A549 (cell line): ENCODE measurements around the gene TNC. TPM values are rescaled to one million over a fixed set of nuclear protein-coding genes. Genes with fewer than 3 reads are reported as not detected.

Experiments used
- ATAC-seq, 2 experiments: fragments of 200-7000 bp in 1 of 2; fragments of >200 bp in 1 of 2; cut with Nextera tagmentation in 1 of 2; cut with Tn5 transposase in 1 of 2; 3 replicates each; pipeline versions ENCODE4 v1.8.0 to v1.9.1; 2018 to 2020; ENCODE audit warnings: mild to moderate bottlenecking in 1 of 2, moderate library complexity in 1 of 2
- CTCF ChIA-PET: fragments of 300-600 bp; sonication (Branson Sonifier 250); formaldehyde crosslinking; extraction: SDS; loops from one replicate; lab custom pipeline; 2021; ENCODE audit warnings: antibody characterized with exemption, inconsistent platforms; lab: Yijun Ruan, JAX
- POLR2A ChIA-PET: fragments of 350-600 bp; formaldehyde crosslinking; extraction: SDS; loops from one replicate; lab custom pipeline; 2021; ENCODE audit warnings: antibody characterized with exemption, inconsistent platforms; lab: Yijun Ruan, JAX
- DNase-seq, 2 experiments: peaks; one replicate each; pipeline versions ENCODE4 v3.0.0 to v3.0.0-alpha.2; 2011 to 2016; ENCODE audit warnings: low read depth in 1 of 2, low spot score in 1 of 2
- FAIRE-seq: peaks from 2 replicates; lab custom pipeline; 2011; peaks lifted over from hg19 to GRCh38; lab: Jason Lieb, UNC
- H3K27ac ChIP-seq, 2 experiments: fragments of >200 bp; sonication (Bioruptor Twin); formaldehyde crosslinking; 3 replicates each; pipeline ENCODE4 v1.5.1; 2016 to 2017
- H3K4me1 ChIP-seq: fragments of >200 bp; sonication (Bioruptor Twin); formaldehyde crosslinking; 3 replicates; pipeline ENCODE4 v1.6.1; 2016
- H3K4me2 ChIP-seq: fragments of >200 bp; sonication (Bioruptor Twin); formaldehyde crosslinking; 3 replicates; pipeline ENCODE4 v1.6.1; 2016
- H3K4me3 ChIP-seq: fragments of >200 bp; sonication (Bioruptor Twin); formaldehyde crosslinking; 3 replicates; pipeline ENCODE4 v1.5.1; 2016
- H3K9me3 ChIP-seq: fragments of >200 bp; sonication (Bioruptor Twin); formaldehyde crosslinking; 3 replicates; pipeline ENCODE4 v1.6.1; 2016
- CBX2 ChIP-seq: fragments of 200-600 bp; sonication (generic); IDR thresholded peaks from 2 replicates; pipeline ENCODE4 v1.6.1; 2016; ENCODE audit warnings: low read depth, mild to moderate bottlenecking, borderline replicate concordance
- CBX8 ChIP-seq: fragments of 200-600 bp; sonication (generic); IDR thresholded peaks from 2 replicates; pipeline ENCODE4 v1.6.1; 2016
- CHD4 ChIP-seq: fragments of 200-600 bp; sonication (generic); IDR thresholded peaks from 2 replicates; pipeline ENCODE4 v1.6.1; 2016; ENCODE audit warnings: antibody characterized with exemption, mild to moderate bottlenecking, borderline replicate concordance
- EHF ChIP-seq: fragments of 250-450 bp; sonication (Bioruptor Pico); IDR thresholded peaks from 2 replicates; pipeline ENCODE4 v1.5.0; 2020; ENCODE audit warnings: mild to moderate bottlenecking
- FOSB ChIP-seq: fragments of 250-450 bp; sonication (Bioruptor Pico); IDR thresholded peaks from 2 replicates; pipeline ENCODE4 v1.5.0; 2020; ENCODE audit warnings: mild to moderate bottlenecking, moderate library complexity
- FOSL2 ChIP-seq, 2 experiments: fragments of 450-650 bp in 1 of 2; fragments of >200 bp in 1 of 2; sonication (Bioruptor Twin) in 1 of 2; formaldehyde crosslinking; IDR thresholded peaks; 2 replicates each; pipeline versions ENCODE4 v1.5.0 to v1.6.1; 2016 to 2020; ENCODE audit warnings: mild to moderate bottlenecking in 1 of 2, moderate library complexity in 1 of 2
- FOXS1 ChIP-seq: fragments of 250-450 bp; sonication (Bioruptor Pico); IDR thresholded peaks from 2 replicates; pipeline ENCODE4 v1.5.0; 2020; ENCODE audit warnings: mild to moderate bottlenecking, moderate library complexity
- HES2 ChIP-seq: fragments of >200 bp; sonication (Bioruptor Twin); formaldehyde crosslinking; IDR thresholded peaks from 2 replicates; pipeline ENCODE4 v1.6.1; 2016
- HOXA7 ChIP-seq: fragments of 250-450 bp; sonication (Bioruptor Pico); IDR thresholded peaks from 2 replicates; pipeline ENCODE4 v1.5.0; 2020; ENCODE audit warnings: mild to moderate bottlenecking, moderate library complexity
- HOXB5 ChIP-seq: fragments of 250-450 bp; sonication (Bioruptor Pico); IDR thresholded peaks from 2 replicates; pipeline ENCODE4 v1.5.0; 2020; ENCODE audit warnings: mild to moderate bottlenecking, moderate library complexity
- JUNB ChIP-seq: fragments of >200 bp; sonication (Bioruptor Twin); formaldehyde crosslinking; IDR thresholded peaks from 2 replicates; pipeline ENCODE4 v1.6.1; 2016
- MAX ChIP-seq: IDR thresholded peaks from 2 replicates; pipeline ENCODE4 v1.6.1; 2012
- MAZ ChIP-seq: fragments of 150-350 bp; IDR thresholded peaks from 2 replicates; pipeline ENCODE4 v1.6.1; 2014; ENCODE audit warnings: antibody characterized with exemption, low read depth, low read length, borderline replicate concordance
- NFE2L2 ChIP-seq: fragments of 150-350 bp; conservative IDR thresholded peaks from 2 replicates; pipeline ENCODE4 v1.6.1; 2014; ENCODE audit warnings: low read length
- NR3C1 ChIP-seq: fragments of >200 bp; sonication (Bioruptor Twin); formaldehyde crosslinking; IDR thresholded peaks from 3 replicates; pipeline ENCODE4 v1.6.1; 2017
- POLR2AphosphoS2 ChIP-seq: conservative IDR thresholded peaks from 2 replicates; pipeline ENCODE4 v1.6.1; 2012; ENCODE audit warnings: low read length, improper control_type of control experiment, inconsistent platforms
- RAD21 ChIP-seq, 2 experiments: fragments of >200 bp in 1 of 2; sonication (Bioruptor Twin) in 1 of 2; formaldehyde crosslinking in 1 of 2; IDR thresholded peaks in 1 of 2; conservative IDR thresholded peaks in 1 of 2; 2 replicates in 1 of 2; 3 replicates in 1 of 2; pipeline ENCODE4 v1.6.1; 2012 to 2018; ENCODE audit warnings: inconsistent platforms in 1 of 2
- RCOR1 ChIP-seq: fragments of 150-350 bp; IDR thresholded peaks from 2 replicates; pipeline ENCODE4 v1.6.1; 2014; ENCODE audit warnings: antibody characterized with exemption, low read length, low read depth
- RFX5 ChIP-seq: fragments of 450-650 bp; IDR thresholded peaks from 2 replicates; pipeline ENCODE4 v1.7.1; 2014; ENCODE audit warnings: antibody characterized with exemption, mild to moderate bottlenecking, moderate library complexity
- TFCP2L1 ChIP-seq: fragments of 250-450 bp; sonication (Bioruptor Pico); IDR thresholded peaks from 2 replicates; pipeline ENCODE4 v1.5.0; 2021; ENCODE audit warnings: mild to moderate bottlenecking
- USF2 ChIP-seq: fragments of 450-650 bp; IDR thresholded peaks from 2 replicates; pipeline ENCODE4 v1.6.1; 2014; ENCODE audit warnings: antibody characterized with exemption
- ZFP36 ChIP-seq: fragments of 450-650 bp; IDR thresholded peaks from 2 replicates; pipeline ENCODE4 v1.6.1; 2014; ENCODE audit warnings: borderline replicate concordance; ENCODE audit not compliant: partially characterized antibody
- ZSCAN20 ChIP-seq: fragments of 250-450 bp; sonication (Bioruptor Pico); IDR thresholded peaks from 2 replicates; pipeline ENCODE4 v1.8.0; 2022; ENCODE audit warnings: mild to moderate bottlenecking, moderate library complexity
- WGBS: methylation state at CpG from one replicate; pipeline ENCODE4 v1.1.6; 2017; ENCODE audit errors: missing lambda C conversion rate; 5-methylcytosine and 5-hydroxymethylcytosine counted together
- polyA plus RNA-seq, 4 experiments: library from polyadenylated mRNA; depleted of rRNA in 3 of 4; stranded (reverse); fragments of >200 nt; fragmentation: RNase III in 1 of 4; extraction: RNeasy Plus Mini Kit Qiagen cat#74134 plus additional on column Dnase treatment in 1 of 4; gene quantifications; 2 replicates in 3 of 4; 3 replicates in 1 of 4; pipeline ENCODE4 v1.2.3, GENCODE V29; 2011 to 2017

The TNC gene
- polyA plus RNA-seq, 2 of the 4 experiments (the other 2 are of a cell fraction): 0.50 to 0.63 TPM

- DNase-seq (no peak), ATAC-seq (no peak), FAIRE-seq (no peak)
- no peak overlapping the region for H3K4me3 ChIP-seq
- TF ChIP-seq USF2 (no peak), RAD21 (conservative IDR thresholded peaks at IDR 0.05 in 1 of 2, IDR thresholded peaks at IDR 0.05 in 1 of 2) (no peak), RCOR1 (no peak), HES2 (no peak), ZFP36 (no peak), HOXB5 (CRISPR knock-in tag) (no peak), CHD4 (no peak), NFE2L2 (no peak)
- POLR2A ChIA-PET: no interaction called here
- peaks cover 13% of the 10 kb centered on the region; the same call in 2 of the 3 replicates for H3K9me3 ChIP-seq
- H3K4me1 ChIP-seq: peaks cover 14% of the 10 kb centered on the region
- CTCF ChIA-PET: interaction anchor here (0.7 kb wide), 1 partner anchor 42 kb away, joined by 3 read pairs; no protein-coding TSS in a partner anchor
- no peak overlapping the region for H3K27ac ChIP-seq
- 73% methylated on average over 2 of the region's 2 CpGs for WGBS
- H3K4me2 ChIP-seq: no peak overlapping the region
Observed at GRCh38 chr9:115144706-115145105, 26.7 kb upstream of the TNC start.

GRCh38 chr9:115143689-115144088 is 25.7 kb upstream of the TNC start:
- Histone ChIP-seq H3K4me3 (no peak overlapping the region), H3K4me2 (no peak overlapping the region), H3K4me1 (peaks cover 14% of the 10 kb centered on the region), H3K9me3 (peaks cover 13% of the 10 kb centered on the region; the same call in 2 of the 3 replicates), H3K27ac (no peak overlapping the region)
- no peak for DNase-seq
- ChIA-PET CTCF (interaction anchor here (0.6 kb wide), 1 partner anchor 76 kb away, joined by 3 read pairs; no protein-coding TSS in a partner anchor), POLR2A (no interaction called here)
- TF ChIP-seq FOSB (CRISPR knock-in tag) (no peak), MAX (no peak), JUNB (no peak), POLR2AphosphoS2 (no peak), MAZ (no peak), NR3C1 (no peak), CBX2 (no peak), EHF (CRISPR knock-in tag) (no peak), TFCP2L1 (CRISPR knock-in tag) (no peak), FOSL2 (IDR thresholded peaks at IDR 0.05) (no peak), FOSL2 (CRISPR knock-in tag; IDR thresholded peaks at IDR 0.05) (no peak), RFX5 (no peak), CBX8 (no peak), HOXA7 (CRISPR knock-in tag) (no peak), FOXS1 (CRISPR knock-in tag) (no peak)
- WGBS: 1% methylated on average over 2 of the region's 2 CpGs
- no peak for ATAC-seq
- no peak for FAIRE-seq

GRCh38 chr9:115142517-115143270 is 24.7 kb upstream of the TNC start:
- ATAC-seq (no peak), FAIRE-seq (no peak), DNase-seq (no peak)
- no peak overlapping the region for H3K4me3 ChIP-seq
- POLR2A ChIA-PET: no interaction called here
- CTCF ChIA-PET: no interaction called here
- peaks cover 13% of the 10 kb centered on the region; the same call in 2 of the 3 replicates for H3K9me3 ChIP-seq
- no peak overlapping the region for H3K4me2 ChIP-seq
- no peak overlapping the region for H3K27ac ChIP-seq
- peaks cover 14% of the 10 kb centered on the region for H3K4me1 ChIP-seq
- 37% methylated on average over 6 of the region's 6 CpGs for WGBS
- TF ChIP-seq NFE2L2 (no peak), ZSCAN20 (CRISPR knock-in tag) (no peak), HOXB5 (CRISPR knock-in tag) (no peak)
